DMS79 (cell line): Measurements from ENCODE around the gene ABCB8.
"Not testable (repeated sequence)": the region's sequence is repeated elsewhere in the genome, so short reads cannot be mapped to it uniquely, and the experiment has no call there.

Experiments used
- DNase-seq: peaks from one replicate; lab custom pipeline; 2025; lab: John Stamatoyannopoulos, UW

The ABCB8 gene

GRCh38 chr7:151035026-151035717, 6.9 kb downstream of the ABCB8 start:
- no peak for DNase-seq

GRCh38 chr7:151035902-151036301, 7.7 kb downstream of the ABCB8 start:
- no peak for DNase-seq

- no peak for DNase-seq
These were observed 10.9 kb downstream of the ABCB8 start for GRCh38 chr7:151038951-151039849.

- no peak for DNase-seq
These were observed 11.7 kb downstream of the ABCB8 start for GRCh38 chr7:151039850-151040548.

- no peak for DNase-seq
These were observed 12.5 kb downstream of the ABCB8 start for GRCh38 chr7:151040616-151041375.

- not testable (repeated sequence) for DNase-seq
These were observed 15.2 kb downstream of the ABCB8 start for GRCh38 chr7:151043449-151043848.

GRCh38 chr7:151043959-151044358, 15.7 kb downstream of the ABCB8 start:
- DNase-seq, result no peak

- no peak for DNase-seq
These were observed 17.0 kb downstream of the ABCB8 start for GRCh38 chr7:151045262-151045661.

GRCh38 chr7:151045967-151046366, 17.7 kb downstream of the ABCB8 start:
- no peak for DNase-seq

- DNase-seq, result peak; percentile 33
These were observed 18.6 kb downstream of the ABCB8 start for GRCh38 chr7:151046603-151047573.

- DNase-seq, result no peak
These were observed 19.9 kb downstream of the ABCB8 start, which contains the start of gene ASIC3 for GRCh38 chr7:151047976-151048815. TSS of gene ASIC3 (plus strand) at chr7:151048531. CDS start at chr7:151048886, 355 bp downstream.

GRCh38 chr7:151048911-151049463, 20.7 kb downstream of the ABCB8 start:
- no peak for DNase-seq

- DNase-seq, result no peak
These were observed 22.9 kb downstream of the ABCB8 start for GRCh38 chr7:151051108-151051507.

- no peak for DNase-seq
These were observed 24.8 kb downstream of the ABCB8 start for GRCh38 chr7:151053096-151053495.

GRCh38 chr7:151053751-151054150, 25.5 kb downstream of the ABCB8 start:
- DNase-seq, result no peak

GRCh38 chr7:151056283-151056665, 28.0 kb downstream of the ABCB8 start:
- DNase-seq, result no peak

GRCh38 chr7:151056666-151057505, 28.6 kb downstream of the ABCB8 start:
- no peak for DNase-seq

GRCh38 chr7:151057506-151057988, 29.3 kb downstream of the ABCB8 start, which contains the start of gene CDK5:
TSS of gene CDK5 (minus strand) at chr7:151057897. CDS start at chr7:151057848, 49 bp downstream.
- DNase-seq, result no peak
